ENCODE data around the gene SDR42E1. TPM values are rescaled to one million over a fixed set of nuclear protein-coding genes. Genes with fewer than 3 reads are reported as not detected.

The SDR42E1 gene
- total and polyA plus RNA-seq, 2 of the 4 experiments (the other 2 are of a cell fraction): 0.44 to 0.72 TPM

GRCh38 chr16:81973737-81974136 lies 37.5 kb downstream of the SDR42E1 start:
- TF ChIP-seq NFE2L2 (IDR thresholded peaks at IDR 0.05; ENCODE audit: low read depth, low read length): no peak
- no peak for TF ChIP-seq FOS (IDR thresholded peaks at IDR 0.05; ENCODE audit: low read depth, low read length)
- no peak for TF ChIP-seq CTCF (conservative IDR thresholded peaks at IDR 0.05; ENCODE audit: low read depth, low read length)
- TF ChIP-seq SMC3 (IDR thresholded peaks at IDR 0.05; ENCODE audit: low read depth, low read length): no peak
- TF ChIP-seq POLR2A (IDR thresholded peaks at IDR 0.05; ENCODE audit: low read depth, low read length): no peak
- TF ChIP-seq, protein P1, sequence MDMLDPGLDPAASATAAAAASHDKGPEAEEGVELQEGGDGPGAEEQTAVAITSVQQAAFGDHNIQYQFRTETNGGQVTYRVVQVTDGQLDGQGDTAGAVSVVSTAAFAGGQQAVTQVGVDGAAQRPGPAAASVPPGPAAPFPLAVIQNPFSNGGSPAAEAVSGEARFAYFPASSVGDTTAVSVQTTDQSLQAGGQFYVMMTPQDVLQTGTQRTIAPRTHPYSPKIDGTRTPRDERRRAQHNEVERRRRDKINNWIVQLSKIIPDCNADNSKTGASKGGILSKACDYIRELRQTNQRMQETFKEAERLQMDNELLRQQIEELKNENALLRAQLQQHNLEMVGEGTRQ (IDR thresholded peaks at IDR 0.05; ENCODE audit: low read depth, low read length): no peak
- no peak for TF ChIP-seq CHD1 (IDR thresholded peaks at IDR 0.05; ENCODE audit: low read depth, low read length)
- TF ChIP-seq RCOR1 (IDR thresholded peaks at IDR 0.05; ENCODE audit: insufficient replicate concordance, low read length): no peak
- no peak for TF ChIP-seq BHLHE40 (IDR thresholded peaks at IDR 0.05; ENCODE audit: low read depth, low read length)
- TF ChIP-seq ELK1 (IDR thresholded peaks at IDR 0.05; ENCODE audit: borderline replicate concordance, low read depth, low read length): no peak
- no peak for TF ChIP-seq MXI1 (IDR thresholded peaks at IDR 0.05; ENCODE audit: borderline replicate concordance, low read depth, low read length)
- no peak for TF ChIP-seq CEBPB (IDR thresholded peaks at IDR 0.05; ENCODE audit: low read depth, low read length)
- no peak for TF ChIP-seq RAD21 (IDR thresholded peaks at IDR 0.05; ENCODE audit: low read length)
- TF ChIP-seq MAFK (IDR thresholded peaks at IDR 0.05; ENCODE audit: low read depth, low read length): no peak
- no peak for TF ChIP-seq MAZ (IDR thresholded peaks at IDR 0.05; ENCODE audit: borderline replicate concordance, low read depth, low read length)
- no peak for TF ChIP-seq RFX5 (IDR thresholded peaks at IDR 0.05; ENCODE audit: low read depth, low read length)
- no peak overlapping the region for H4K91ac ChIP-seq (ENCODE audit: insufficient read depth, low read depth, low read length)
- no peak overlapping the region for H3K18ac ChIP-seq (ENCODE audit: low read depth, low read length)
- no peak overlapping the region for H2BK20ac ChIP-seq (ENCODE audit: low read depth, low read length)
- H2AFZ ChIP-seq (replicated peaks; ENCODE audit: low read length, poor library complexity): no peak overlapping the region
- H3K27ac ChIP-seq (ENCODE audit: insufficient read depth, low read length): no peak overlapping the region
- H3K9me1 ChIP-seq (ENCODE audit: insufficient read depth, low read length): no peaks in the 10 kb centered on the region
- H2AK5ac ChIP-seq (ENCODE audit: low read depth, low read length): no peak overlapping the region
- dilution Hi-C loops (cut with HindIII; ENCODE audit: low sequenced_read_pairs, unreplicated experiment) (no loop called here), intact Hi-C loops (cut with micrococcal nuclease) (no loop called here), in situ Hi-C loops (cut with MboI; ENCODE audit: low sequenced_read_pairs) (no loop called here)
- no peak overlapping the region for H3K23ac ChIP-seq (ENCODE audit: low read depth, low read length)
- H3K9me3 ChIP-seq (ENCODE audit: control insufficient read depth, insufficient read depth, low read length): peaks cover 3% of the 10 kb centered on the region; the same call in 1 of the 2 replicates
- no peak overlapping the region for H3K9ac ChIP-seq (ENCODE audit: low read depth, low read length)
- no peak overlapping the region for H4K5ac ChIP-seq (ENCODE audit: low read depth, low read length)
- H3K4ac ChIP-seq (ENCODE audit: low read depth, low read length): no peak overlapping the region
- DNase-seq (no peak), ATAC-seq (ENCODE audit: low read depth) (no peak)
- no peak overlapping the region for H2BK15ac ChIP-seq (ENCODE audit: low read depth, low read length)
- no peaks in the 10 kb centered on the region for H4K20me1 ChIP-seq (ENCODE audit: insufficient read depth, low read length)
- no peak overlapping the region for H2BK5ac ChIP-seq (ENCODE audit: low read depth, low read length, poor library complexity, severe bottlenecking)
- H3K56ac ChIP-seq (ENCODE audit: extremely low read depth, insufficient read depth, low read length): no peak overlapping the region
- no peak overlapping the region for H3K4me3 ChIP-seq (ENCODE audit: insufficient read depth, low read depth, low read length)
- H3K4me1 ChIP-seq (ENCODE audit: control insufficient read depth, insufficient read depth, low read length): no peaks in the 10 kb centered on the region
- H3K14ac ChIP-seq (replicated peaks; ENCODE audit: low read depth, low read length): no peak overlapping the region
- BruUV-seq (replicated peaks): no TSS peak
- H2BK120ac ChIP-seq (ENCODE audit: low read depth, low read length): no peak overlapping the region
- H3K36me3 ChIP-seq (ENCODE audit: control insufficient read depth, insufficient read depth, low read length): no peaks in the 10 kb centered on the region
- no peaks in the 10 kb centered on the region for H3K79me1 ChIP-seq (ENCODE audit: low read depth in 1 of 2, low read length in 2 of 2)
- no peak overlapping the region for H4K8ac ChIP-seq (ENCODE audit: low read depth in 2 of 2, low read length in 2 of 2)
- H3K27me3 ChIP-seq (ENCODE audit: control insufficient read depth, insufficient read depth, low read length): no peaks in the 10 kb centered on the region
- no peak overlapping the region for H3K4me2 ChIP-seq (ENCODE audit: low read depth, low read length)
- ChIA-PET CTCF (no interaction called here), POLR2A (ENCODE audit: unreplicated experiment) (no interaction called here)
- WGBS, 2 experiments (ENCODE audit: extremely low coverage in 2 of 2, insufficient read length in 1 of 2): no CpG with 5 or more reads among the region's 2 CpGs
- H2AK9ac ChIP-seq (replicated peaks; ENCODE audit: low read depth, low read length, poor library complexity): no peak overlapping the region
